Small intestine (tissue), 4 donors: Measurements from ENCODE around the gene PRICKLE2. TPM values are rescaled to one million over a fixed set of nuclear protein-coding genes. Genes with fewer than 3 reads are reported as not detected.

Experiments
- polyA plus RNA-seq, 4 donors: library from polyadenylated mRNA; stranded (reverse) in 3 of 4; unstranded in 1 of 4; fragments of 200-250 nt in 3 of 4; fragments of 120-200 nt in 1 of 4; gene quantifications; one replicate each; pipeline versions ENCODE4 v1.2.1 to v1.2.3, GENCODE V29; 2013
- donor health status: healthy with polysubstance abuse.
- donor health status: Bipolar disorder and iron deficiency.
- donor health status: healthy.

PRICKLE2 gene
- polyA plus RNA-seq, 4 donors = 0.54 to 3.7 (median 2.5) TPM; not detected in 1

Other genes starting within 250 kb of the PRICKLE2 start
- gene PSMD6, start 202.0 kb downstream of the PRICKLE2 start, polyA plus RNA-seq = 10 to 100 TPM; 51.4 to 65.2 (median 56.0) TPM